AG09319 (cell line): Measurements from ENCODE around the gene OR2T11.
A peak's percentile ranks its signal among the peaks of the same experiment; 100 is the strongest.

Experiments
- DNase-seq: peaks from one replicate; pipeline ENCODE4 v3.0.0-alpha.2; 2010; ENCODE audit warnings: low read depth; ENCODE audit errors: extremely low read depth
- TF ChIP-seq, protein P1 (sequence below): IDR thresholded peaks from 2 replicates; pipeline ENCODE4 v1.5.1; 2011; ENCODE audit warnings: low read depth, mild to moderate bottlenecking, inconsistent platforms, low read length, moderate library complexity

OR2T11 gene

DNA sequence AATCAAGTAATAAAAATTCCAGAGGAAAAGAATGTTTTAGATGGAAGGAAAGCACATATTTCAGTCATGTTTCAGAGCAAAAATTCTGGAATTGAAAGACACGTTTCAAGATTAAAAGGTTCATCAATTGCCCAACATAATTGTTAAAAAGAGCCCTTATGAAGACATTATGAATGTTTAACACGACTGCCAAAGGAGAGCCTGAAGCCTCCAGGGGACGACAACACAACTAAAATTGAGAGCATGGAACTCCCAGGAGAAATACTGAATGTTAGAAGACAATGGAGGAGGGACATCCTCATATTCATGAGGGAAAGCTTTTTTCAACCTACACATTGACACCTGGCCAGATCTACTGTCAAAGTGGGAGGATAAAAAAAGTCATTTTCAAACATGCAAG is 16.0 kb downstream of the OR2T11 start:
- DNase-seq: peak; percentile 2
- TF ChIP-seq, protein P1, sequence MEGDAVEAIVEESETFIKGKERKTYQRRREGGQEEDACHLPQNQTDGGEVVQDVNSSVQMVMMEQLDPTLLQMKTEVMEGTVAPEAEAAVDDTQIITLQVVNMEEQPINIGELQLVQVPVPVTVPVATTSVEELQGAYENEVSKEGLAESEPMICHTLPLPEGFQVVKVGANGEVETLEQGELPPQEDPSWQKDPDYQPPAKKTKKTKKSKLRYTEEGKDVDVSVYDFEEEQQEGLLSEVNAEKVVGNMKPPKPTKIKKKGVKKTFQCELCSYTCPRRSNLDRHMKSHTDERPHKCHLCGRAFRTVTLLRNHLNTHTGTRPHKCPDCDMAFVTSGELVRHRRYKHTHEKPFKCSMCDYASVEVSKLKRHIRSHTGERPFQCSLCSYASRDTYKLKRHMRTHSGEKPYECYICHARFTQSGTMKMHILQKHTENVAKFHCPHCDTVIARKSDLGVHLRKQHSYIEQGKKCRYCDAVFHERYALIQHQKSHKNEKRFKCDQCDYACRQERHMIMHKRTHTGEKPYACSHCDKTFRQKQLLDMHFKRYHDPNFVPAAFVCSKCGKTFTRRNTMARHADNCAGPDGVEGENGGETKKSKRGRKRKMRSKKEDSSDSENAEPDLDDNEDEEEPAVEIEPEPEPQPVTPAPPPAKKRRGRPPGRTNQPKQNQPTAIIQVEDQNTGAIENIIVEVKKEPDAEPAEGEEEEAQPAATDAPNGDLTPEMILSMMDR: peak; percentile 61

DNA sequence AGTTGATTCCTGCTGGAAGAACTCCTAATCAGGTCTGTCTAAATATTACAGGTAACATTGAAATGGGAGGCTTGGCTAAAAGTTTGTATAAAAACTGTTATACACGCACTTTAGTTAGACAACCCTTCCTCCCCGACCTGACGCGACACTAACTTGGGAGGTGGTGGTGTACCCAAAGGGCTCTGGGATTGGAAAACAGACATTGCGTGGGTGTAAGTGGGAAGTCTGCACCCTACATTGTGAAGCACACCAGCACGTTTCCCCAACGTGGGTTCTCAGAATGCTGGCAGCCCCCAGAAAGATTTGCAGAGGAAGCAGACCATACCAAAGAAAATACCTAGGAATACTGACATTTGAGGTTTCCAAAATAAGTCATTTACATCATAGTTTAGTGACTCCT is 16.8 kb downstream of the OR2T11 start:
- TF ChIP-seq, protein P1: no peak
- no peak for DNase-seq

DNA sequence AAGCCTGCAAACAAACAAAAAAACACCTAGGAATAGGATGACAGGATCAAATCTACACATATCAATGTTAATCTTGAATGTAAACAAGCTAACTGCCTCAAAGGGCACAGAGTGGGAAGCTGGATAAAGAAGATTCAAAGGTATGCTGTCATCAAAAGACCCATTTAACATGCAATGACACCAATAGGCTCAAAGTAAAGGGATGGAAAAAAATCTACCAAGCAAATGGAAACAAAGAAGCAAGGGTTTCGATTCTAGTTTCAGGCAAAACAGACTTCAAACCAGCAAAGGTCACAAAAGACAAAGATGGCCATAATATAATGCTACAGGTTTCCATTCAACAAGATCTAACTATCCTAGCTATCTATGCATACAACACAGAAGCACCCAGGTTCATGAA is 21.1 kb downstream of the OR2T11 start:
- no peak for DNase-seq
- TF ChIP-seq, protein P1: no peak

DNA sequence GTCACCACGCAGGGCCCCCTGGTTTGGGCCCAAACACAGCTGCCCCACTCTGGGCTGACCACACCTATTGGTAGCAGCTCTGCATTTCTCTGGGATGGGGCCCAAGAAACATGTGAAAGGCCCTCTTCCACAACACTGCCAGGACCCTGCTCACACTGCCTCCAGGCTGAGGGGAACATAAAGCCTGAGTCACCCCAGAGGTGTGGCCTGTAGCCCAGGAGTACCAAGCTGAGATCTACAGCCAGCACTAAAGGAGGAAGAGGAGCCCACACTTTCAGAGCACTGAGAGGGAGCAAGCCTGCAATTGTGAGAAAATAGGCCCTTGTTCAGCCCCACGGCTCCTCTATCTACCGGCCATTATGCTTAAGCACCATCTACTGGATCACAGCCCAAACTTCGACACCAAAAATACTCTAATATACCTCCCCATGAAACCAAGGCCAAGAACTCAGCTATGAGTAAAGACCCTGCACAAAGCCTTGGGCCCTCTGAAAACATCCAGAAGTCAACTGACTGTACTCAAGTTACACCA is 22.9 kb downstream of the OR2T11 start:
- DNase-seq: no peak
- TF ChIP-seq, protein P1: no peak

DNA sequence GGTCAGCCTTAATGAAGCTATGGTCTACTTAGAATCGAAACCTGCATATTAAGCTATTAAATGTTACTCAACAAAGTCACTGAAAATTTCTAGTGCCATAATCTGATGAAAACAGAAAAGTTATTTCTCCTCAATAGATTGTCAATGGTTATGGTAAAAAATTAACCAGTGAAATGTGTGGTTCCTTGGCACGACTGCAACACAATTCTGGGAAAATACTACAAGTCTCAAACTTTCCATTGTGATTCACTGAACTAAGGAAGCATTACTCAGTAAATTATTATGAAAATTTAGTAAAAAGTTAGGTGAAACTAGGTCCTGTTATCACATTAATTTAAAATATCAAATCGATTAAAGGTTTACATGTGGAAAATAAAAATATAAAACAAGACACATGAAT is 24.6 kb downstream of the OR2T11 start:
- no peak for DNase-seq

DNA sequence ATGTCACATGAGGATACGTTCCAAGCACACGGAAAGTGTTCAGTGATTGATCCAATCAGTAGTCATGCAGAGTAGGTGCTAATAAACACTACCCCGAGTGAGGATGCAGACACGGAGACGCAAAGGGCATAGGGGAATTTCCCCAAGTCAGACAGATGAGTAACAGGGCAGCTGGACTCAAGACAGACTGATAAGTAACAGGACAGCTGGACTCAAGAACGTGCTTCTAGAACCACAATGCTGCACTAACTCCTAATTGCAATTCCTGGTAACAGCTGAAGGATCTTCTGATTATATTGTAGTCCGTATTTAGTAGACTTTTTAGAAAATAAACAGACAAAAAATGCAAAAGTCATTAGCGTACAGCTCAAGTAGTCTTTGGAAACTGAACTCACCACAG is 35.5 kb downstream of the OR2T11 start:
- TF ChIP-seq, protein P1: no peak
- DNase-seq: no peak

More for the DNA sequence above, 24.6 kb downstream of the OR2T11 start:
- TF ChIP-seq, protein P1: no peak

DNA sequence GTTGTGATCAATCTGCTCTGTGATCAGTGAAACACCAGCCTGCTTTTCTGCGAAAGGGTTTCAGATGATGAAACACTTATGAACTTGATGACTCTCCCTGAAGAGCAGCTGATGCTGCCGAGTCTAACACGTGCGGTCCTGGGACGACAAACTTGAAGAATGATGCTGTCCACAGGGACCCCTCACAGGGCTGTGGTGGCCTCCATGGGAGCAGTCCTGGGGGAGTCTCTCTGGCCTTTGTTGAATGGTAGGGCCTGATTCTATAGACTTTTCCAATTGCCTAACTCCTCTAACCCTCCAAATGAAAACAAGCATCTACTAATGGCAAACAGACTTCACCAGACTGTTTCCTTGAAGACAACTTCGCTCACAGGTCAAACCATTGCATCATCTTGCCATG is 37.3 kb downstream of the OR2T11 start, which contains the start of gene OR2T10:
OR2T10 (minus strand) TSS at position 112 of the 400 bp plus-strand sequence. CDS start 3,932 bp downstream, outside the sequence.
- TF ChIP-seq, protein P1: no peak
- DNase-seq: no peak
